Activated CD4-positive, alpha-beta T cell treated with anti-CD3 and anti-CD28 coated beads for 1 hour (primary cell): Measurements from ENCODE around the gene SPART.
"Not testable (repeated sequence)": the region's sequence is repeated elsewhere in the genome, so short reads cannot be mapped to it uniquely, and the experiment has no call there.

Experiments
- DNase-seq: peaks from one replicate; pipeline ENCODE4 v3.0.0-alpha.2; 2020

The SPART gene

DNA sequence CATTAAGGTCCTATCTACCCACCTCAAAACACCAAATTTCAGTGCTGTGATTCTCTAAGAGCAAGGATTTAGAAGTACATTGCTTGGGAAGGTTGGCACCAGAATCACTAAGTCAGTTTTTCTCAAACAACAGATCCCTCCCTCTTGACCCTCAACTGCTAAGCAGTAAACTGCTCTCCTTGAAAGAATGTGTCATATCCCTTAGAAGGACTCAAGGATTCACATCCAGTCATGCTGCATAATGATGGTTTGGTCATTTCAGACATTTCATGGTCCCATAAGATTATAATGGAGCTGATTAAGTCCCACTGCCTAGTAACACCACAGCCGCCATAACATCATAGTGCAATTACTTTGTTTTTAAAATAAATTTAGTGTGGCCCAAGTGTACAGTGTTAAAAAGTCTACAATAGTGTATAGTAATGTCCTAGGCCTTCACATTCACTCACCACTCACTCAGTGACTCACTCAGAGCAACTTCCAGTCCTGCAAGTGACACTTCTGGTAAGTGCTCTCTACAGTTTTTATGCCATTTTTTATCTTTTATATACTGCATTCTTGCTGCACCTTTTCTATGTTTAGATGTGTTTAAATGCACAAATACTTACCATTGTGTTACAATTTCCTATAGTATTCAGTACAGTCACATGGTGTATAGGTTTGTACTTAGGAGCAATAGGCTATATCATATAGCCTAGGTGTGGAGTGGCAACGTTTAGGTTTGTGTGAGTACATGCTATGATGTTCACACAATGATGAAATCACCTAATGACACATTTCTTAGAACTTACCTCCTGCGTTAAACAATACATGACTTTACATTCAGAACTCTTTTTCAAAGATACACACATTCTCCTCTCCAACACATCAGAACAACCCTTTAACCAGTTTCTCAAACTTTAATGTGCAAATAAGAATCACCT, 32.9 kb downstream of the SPART start:
- no peak for DNase-seq

DNA sequence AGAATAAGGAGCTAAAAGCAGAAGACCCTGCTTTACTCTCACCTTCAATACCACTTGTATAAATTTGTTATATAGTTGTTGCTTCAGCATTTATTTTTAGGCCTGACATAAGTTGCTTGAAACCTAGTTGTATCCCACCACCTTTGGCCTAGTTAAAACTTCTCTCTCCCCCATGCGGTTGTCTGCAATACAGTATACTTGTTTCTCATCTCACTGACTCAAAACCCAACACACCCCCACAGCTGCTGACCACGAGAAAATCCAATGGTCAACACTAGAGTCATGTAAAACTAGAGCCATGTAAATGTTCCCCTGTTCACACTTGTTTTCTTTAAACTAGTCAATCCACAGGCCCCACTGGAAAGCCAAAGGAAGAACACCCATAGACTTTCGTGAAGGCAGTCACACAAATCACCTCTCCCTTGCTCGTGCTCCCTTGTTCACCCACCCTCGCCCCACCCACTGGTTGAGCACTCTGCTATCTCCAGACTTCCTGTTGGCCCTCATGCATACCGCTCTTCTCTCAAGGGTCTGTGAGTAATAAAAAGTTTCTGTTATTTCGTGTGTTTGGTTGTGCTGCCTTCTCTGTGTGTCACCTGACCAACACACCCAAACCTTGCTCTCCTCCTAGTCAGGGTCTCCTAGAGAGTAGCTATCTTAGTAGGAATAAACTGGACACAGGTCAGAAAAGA, 35.6 kb downstream of the SPART start:
- no peak for DNase-seq

GRCh38 chr13:36302289-36302688, 43.9 kb downstream of the SPART start:
- DNase-seq = no peak

- not testable (repeated sequence) for DNase-seq
Observed at GRCh38 chr13:36299469-36299868, 46.7 kb downstream of the SPART start.

DNA sequence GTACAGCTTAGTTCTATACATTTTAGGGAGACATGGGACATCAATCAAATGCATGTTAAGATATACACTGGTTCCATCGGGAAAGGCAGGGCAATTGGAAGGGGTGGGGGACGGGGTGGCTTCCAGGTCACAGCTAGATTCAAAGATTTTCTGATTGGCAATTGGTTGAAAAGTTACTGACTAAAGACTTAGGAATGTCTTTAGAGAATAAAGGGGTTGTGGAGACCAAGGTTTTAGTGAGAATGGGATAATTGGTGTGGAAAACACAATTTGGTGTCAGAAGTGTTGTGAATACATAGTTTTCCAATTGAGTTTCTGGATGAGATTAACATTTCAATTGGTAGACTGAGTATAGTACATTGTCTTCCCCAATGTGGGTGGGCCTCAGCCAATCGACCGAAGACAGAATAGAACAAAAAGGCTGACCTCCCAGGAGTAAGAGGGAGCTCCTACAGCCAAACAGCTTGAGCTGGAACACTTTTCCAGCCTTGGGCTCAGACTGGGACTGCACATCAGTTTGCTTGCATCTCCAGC, 47.6 kb downstream of the SPART start:
- no peak for DNase-seq

- peak; percentile 46 for DNase-seq
Observed at GRCh38 chr13:36297366-36298338, 48.5 kb downstream of the SPART start, which contains the start of gene CCDC169. Gene CCDC169, minus strand, starts transcription at chr13:36297814. Its CDS starts 95 bp downstream, at chr13:36297719.

DNA sequence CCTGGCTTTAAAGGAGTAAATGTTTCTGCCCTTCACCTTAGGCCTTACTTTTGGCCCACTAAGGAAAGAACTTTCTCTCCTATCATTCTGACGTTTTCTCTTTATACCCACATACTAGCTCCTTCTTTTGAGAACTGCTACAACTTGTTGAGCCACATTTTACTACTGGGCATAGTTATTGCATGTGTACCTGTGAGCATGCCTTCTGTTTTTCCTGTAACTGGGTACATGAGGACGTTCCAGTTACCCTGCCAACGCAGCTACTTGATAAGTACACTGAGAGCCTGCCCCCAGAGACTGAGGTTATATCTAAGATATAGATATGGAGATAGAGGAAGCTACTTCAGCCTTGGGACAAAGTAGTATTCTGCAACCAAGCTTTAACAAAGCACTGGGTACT, 52.1 kb downstream of the SPART start:
- DNase-seq = no peak

GRCh38 chr13:36293497-36293896, 52.7 kb downstream of the SPART start:
- no peak for DNase-seq

DNA sequence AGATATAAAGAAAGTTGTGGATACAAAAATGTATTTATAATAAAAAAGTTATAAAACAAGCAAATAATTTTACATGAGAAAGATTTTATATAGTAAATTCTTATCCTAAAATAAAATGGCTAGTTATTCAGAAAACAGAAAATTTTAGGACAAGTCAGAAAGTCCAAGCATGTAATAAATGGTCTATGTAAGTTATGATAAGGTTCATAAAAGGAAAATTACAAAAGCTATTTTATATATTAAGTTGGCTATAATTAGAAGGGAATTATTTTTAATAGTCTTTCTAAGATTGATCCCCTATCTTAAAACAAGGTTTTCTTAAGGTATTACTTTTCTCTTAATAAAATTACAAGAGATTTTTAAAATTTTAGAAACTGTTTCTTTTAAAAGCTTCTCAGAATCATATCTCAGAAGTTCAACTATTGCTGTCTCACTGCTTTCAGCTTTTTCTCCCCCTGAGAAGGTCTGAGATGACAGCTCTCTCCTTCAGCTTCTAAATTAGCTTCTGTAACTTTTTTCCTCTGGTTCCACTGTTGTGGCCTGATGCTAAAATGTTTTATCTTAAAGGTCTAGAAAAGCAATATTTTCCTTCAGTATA, 57.3 kb downstream of the SPART start:
- DNase-seq = no peak

GRCh38 chr13:36286006-36286405, 60.2 kb downstream of the SPART start:
- no peak for DNase-seq

DNA sequence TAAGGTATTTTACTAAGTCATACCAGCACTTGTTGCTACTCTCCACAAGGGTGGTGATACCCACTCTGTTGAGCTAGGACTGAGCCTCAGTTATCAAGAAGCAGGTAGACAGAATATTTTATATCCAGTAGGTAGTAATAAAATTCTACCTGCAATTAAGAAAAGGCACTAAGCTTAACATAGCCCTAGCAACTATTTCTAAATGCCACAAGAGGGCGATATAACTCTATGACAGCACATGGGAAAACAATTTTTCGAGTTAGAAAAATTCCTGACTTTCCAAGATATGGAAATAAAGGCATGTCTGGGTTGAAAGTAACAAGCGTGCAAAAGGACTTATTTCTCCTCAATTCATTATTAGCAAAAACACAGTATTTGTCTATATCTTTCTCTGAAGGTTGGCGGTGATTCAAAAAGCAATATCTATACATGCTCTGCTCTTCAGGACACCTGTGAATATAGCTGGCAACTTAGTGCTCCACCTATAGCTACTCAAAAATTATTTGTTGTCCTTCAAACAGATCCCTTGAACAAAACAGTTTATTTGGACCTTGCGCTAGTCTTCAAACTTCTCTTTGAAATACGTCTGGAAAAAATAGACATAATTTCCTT, 63.3 kb downstream of the SPART start:
- no peak for DNase-seq

- no peak for DNase-seq
Observed at GRCh38 chr13:36275190-36276002, 70.8 kb downstream of the SPART start.

- DNase-seq = no peak
Observed at GRCh38 chr13:36273431-36273830, 72.8 kb downstream of the SPART start.

DNA sequence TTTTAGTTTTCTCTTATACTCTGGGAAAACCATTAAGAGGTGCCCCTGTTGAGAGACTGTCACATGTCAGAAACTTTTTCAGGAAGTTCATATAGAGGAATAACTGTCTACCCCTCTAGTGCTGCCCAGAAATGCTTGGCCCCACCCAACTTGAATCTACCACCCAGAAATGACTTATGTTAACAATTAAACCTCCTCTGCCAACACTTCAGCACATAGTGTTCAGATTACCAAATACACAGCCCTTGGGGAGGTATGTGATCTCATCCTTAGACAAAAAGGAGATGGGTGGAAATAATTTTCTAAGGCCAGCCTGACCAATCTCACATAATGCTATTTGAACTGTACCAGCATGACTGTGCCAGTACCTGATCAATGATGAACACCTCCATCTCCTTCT, 84.2 kb downstream of the SPART start:
- no peak for DNase-seq

GRCh38 chr13:36261011-36261410, 85.2 kb downstream of the SPART start:
- DNase-seq = no peak

- no peak for DNase-seq
Observed at GRCh38 chr13:36259361-36260137, 86.6 kb downstream of the SPART start.

GRCh38 chr13:36258831-36259230, 87.4 kb downstream of the SPART start:
- no peak for DNase-seq
